T1000 (cell line): ENCODE results near the gene CD2AP.
"Not testable (repeated sequence)": the region's sequence is repeated elsewhere in the genome, so short reads cannot be mapped to it uniquely, and the experiment has no call there.

Source experiments
- DNase-seq: peaks from one replicate; lab custom pipeline; 2025; ENCODE audit warnings: mixed read lengths; lab: John Stamatoyannopoulos, UW

CD2AP gene

GRCh38 chr6:47477497-47478232 lies at the start of gene CD2AP:
Gene CD2AP (plus strand): TSS chr6:47477789. CDS start chr6:47478245, 456 bp downstream.
- peak; percentile 75 for DNase-seq

- no peak for DNase-seq
These were observed 49.3 kb upstream of the CD2AP start for GRCh38 chr6:47428288-47428687.

- DNase-seq = no peak
These were observed 48.6 kb upstream of the CD2AP start for GRCh38 chr6:47428746-47429664.

- no peak for DNase-seq
These were observed 43.0 kb upstream of the CD2AP start for GRCh38 chr6:47434372-47435253.

GRCh38 chr6:47435254-47435612 lies 42.4 kb upstream of the CD2AP start:
- DNase-seq = no peak

GRCh38 chr6:47437592-47437991 lies 40.0 kb upstream of the CD2AP start:
- no peak for DNase-seq

- no peak for DNase-seq
These were observed 38.9 kb upstream of the CD2AP start for GRCh38 chr6:47438481-47439347.

- no peak for DNase-seq
These were observed 38.3 kb upstream of the CD2AP start for GRCh38 chr6:47439348-47439668.

- DNase-seq = no peak
These were observed 36.9 kb upstream of the CD2AP start for GRCh38 chr6:47440719-47441118.

GRCh38 chr6:47444964-47445363 lies 32.6 kb upstream of the CD2AP start:
- DNase-seq = not testable (repeated sequence)

- DNase-seq = no peak
These were observed 30.8 kb upstream of the CD2AP start for GRCh38 chr6:47446669-47447330.

GRCh38 chr6:47447722-47448121 lies 29.9 kb upstream of the CD2AP start:
- no peak for DNase-seq

- DNase-seq = no peak
These were observed 26.4 kb upstream of the CD2AP start for GRCh38 chr6:47451162-47451561.

- no peak for DNase-seq
These were observed 24.7 kb upstream of the CD2AP start for GRCh38 chr6:47452899-47453298.

- DNase-seq = no peak
These were observed 24.1 kb upstream of the CD2AP start for GRCh38 chr6:47453372-47453936.

GRCh38 chr6:47454713-47455396 lies 22.7 kb upstream of the CD2AP start:
- DNase-seq = no peak

- no peak for DNase-seq
These were observed 21.9 kb upstream of the CD2AP start for GRCh38 chr6:47455533-47456209.

GRCh38 chr6:47456536-47456975 lies 21.0 kb upstream of the CD2AP start:
- DNase-seq = no peak

- no peak for DNase-seq
These were observed 20.2 kb upstream of the CD2AP start for GRCh38 chr6:47457370-47457769.
